NB4 (cell line): ENCODE results near the gene DOCK4.

Experiments used
- MYC ChIP-seq: IDR thresholded peaks from 2 replicates; pipeline ENCODE4 v1.6.1; 2011; ENCODE audit warnings: low read depth, low read length
- POLR2A ChIP-seq: IDR thresholded peaks from 2 replicates; pipeline ENCODE4 v1.6.1; 2011; ENCODE audit warnings: mild to moderate bottlenecking; ENCODE audit not compliant: insufficient read length; ENCODE audit errors: extremely low read depth
- TF ChIP-seq, protein P1 (sequence below): IDR thresholded peaks from one replicate; pipeline ENCODE4 v1.5.1; 2012; ENCODE audit warnings: low read depth, low read length
- TF ChIP-seq, protein P2 (sequence below): IDR thresholded peaks from 2 replicates; pipeline ENCODE4 v1.6.1; 2011; ENCODE audit warnings: low read depth, low read length

DNA sequence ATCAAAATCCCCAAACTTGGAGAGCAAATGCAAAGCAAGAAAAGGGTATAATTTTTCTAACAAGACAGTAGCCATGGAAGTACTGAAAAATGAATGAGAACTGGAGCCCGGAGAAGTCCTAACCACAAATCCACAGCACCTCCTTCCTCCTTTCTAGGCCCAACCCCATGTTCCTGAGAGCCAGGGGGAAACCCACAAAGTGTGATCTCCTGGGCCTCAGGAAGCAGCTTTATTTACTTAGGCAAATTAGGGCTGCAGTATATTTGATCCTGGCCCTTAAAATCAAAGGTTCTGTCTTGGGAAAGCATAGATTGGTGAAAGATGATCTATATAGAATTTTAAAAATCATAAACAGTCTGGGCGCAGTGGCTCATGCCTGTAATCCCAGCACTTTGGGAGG, 103.0 kb downstream of the DOCK4 start:
- TF ChIP-seq, protein P1, sequence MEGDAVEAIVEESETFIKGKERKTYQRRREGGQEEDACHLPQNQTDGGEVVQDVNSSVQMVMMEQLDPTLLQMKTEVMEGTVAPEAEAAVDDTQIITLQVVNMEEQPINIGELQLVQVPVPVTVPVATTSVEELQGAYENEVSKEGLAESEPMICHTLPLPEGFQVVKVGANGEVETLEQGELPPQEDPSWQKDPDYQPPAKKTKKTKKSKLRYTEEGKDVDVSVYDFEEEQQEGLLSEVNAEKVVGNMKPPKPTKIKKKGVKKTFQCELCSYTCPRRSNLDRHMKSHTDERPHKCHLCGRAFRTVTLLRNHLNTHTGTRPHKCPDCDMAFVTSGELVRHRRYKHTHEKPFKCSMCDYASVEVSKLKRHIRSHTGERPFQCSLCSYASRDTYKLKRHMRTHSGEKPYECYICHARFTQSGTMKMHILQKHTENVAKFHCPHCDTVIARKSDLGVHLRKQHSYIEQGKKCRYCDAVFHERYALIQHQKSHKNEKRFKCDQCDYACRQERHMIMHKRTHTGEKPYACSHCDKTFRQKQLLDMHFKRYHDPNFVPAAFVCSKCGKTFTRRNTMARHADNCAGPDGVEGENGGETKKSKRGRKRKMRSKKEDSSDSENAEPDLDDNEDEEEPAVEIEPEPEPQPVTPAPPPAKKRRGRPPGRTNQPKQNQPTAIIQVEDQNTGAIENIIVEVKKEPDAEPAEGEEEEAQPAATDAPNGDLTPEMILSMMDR = no peak
- TF ChIP-seq POLR2A (no peak), MYC (no peak)
- TF ChIP-seq, protein P2, sequence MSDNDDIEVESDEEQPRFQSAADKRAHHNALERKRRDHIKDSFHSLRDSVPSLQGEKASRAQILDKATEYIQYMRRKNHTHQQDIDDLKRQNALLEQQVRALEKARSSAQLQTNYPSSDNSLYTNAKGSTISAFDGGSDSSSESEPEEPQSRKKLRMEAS = no peak
